CD14-positive monocyte (primary cell): ENCODE data around the gene KRTAP4-5. TPM values are rescaled to one million over a fixed set of nuclear protein-coding genes. Genes with fewer than 3 reads are reported as not detected.

Source experiments
- DNase-seq, 3 donors: peaks; one replicate each; pipeline ENCODE4 v3.0.0-alpha.2; 2011 to 2022
- H2AFZ ChIP-seq: 2 replicates; pipeline ENCODE4 v1.6.0; 2012; ENCODE audit warnings: mild to moderate bottlenecking, low read depth, low read length, inconsistent platforms; ENCODE audit not compliant: insufficient read depth, poor library complexity, severe bottlenecking
- H3K27ac ChIP-seq, 2 donors: 1 replicate in 1 of 2; 2 replicates in 1 of 2; pipeline ENCODE4 v1.5.1; 2012 to 2013; ENCODE audit warnings: low read length in 2 of 2, control low read depth in 1 of 2, inconsistent platforms in 1 of 2, low read depth in 1 of 2, mild to moderate bottlenecking in 1 of 2
- H3K27me3 ChIP-seq, 2 donors: one replicate each; pipeline versions ENCODE4 v1.6.0 to v1.6.1; 2011 to 2013; ENCODE audit warnings: low read length in 2 of 2; ENCODE audit not compliant: control insufficient read depth in 2 of 2, insufficient read depth in 2 of 2
- H3K36me3 ChIP-seq, 2 donors: replicated peaks in 1 of 2; 1 replicate in 1 of 2; 2 replicates in 1 of 2; pipeline versions ENCODE4 v1.5.1 to v1.6.1; 2012 to 2013; ENCODE audit warnings: low read length in 2 of 2, control low read depth in 1 of 2, inconsistent platforms in 1 of 2, mild to moderate bottlenecking in 1 of 2; ENCODE audit not compliant: insufficient read depth in 2 of 2, control insufficient read depth in 1 of 2
- H3K4me1 ChIP-seq, 2 donors: 1 replicate in 1 of 2; 2 replicates in 1 of 2; pipeline versions ENCODE4 v1.5.1 to v1.6.1; 2012 to 2013; ENCODE audit warnings: low read length in 2 of 2, control low read depth in 1 of 2, inconsistent platforms in 1 of 2, mild to moderate bottlenecking in 1 of 2, moderate library complexity in 1 of 2; ENCODE audit not compliant: insufficient read depth in 2 of 2, control insufficient read depth in 1 of 2
- H3K4me2 ChIP-seq: replicated peaks from 2 replicates; pipeline ENCODE3; 2012; ENCODE audit warnings: low read length, moderate library complexity, mild to moderate bottlenecking; ENCODE audit not compliant: poor library complexity, severe bottlenecking; ENCODE audit errors: extremely low read depth
- H3K4me3 ChIP-seq, 3 experiments: fragments of 200-600 bp in 1 of 3; sonication (generic) in 1 of 3; replicated peaks in 1 of 3; 1 replicate in 2 of 3; 2 replicates in 1 of 3; pipeline ENCODE4 v1.5.1; 2011 to 2013; ENCODE audit warnings: low read length in 3 of 3, mild to moderate bottlenecking in 3 of 3, control low read depth in 2 of 3, low read depth in 2 of 3, inconsistent platforms in 1 of 3, moderate library complexity in 1 of 3
- H3K79me2 ChIP-seq: 2 replicates; pipeline ENCODE4 v1.6.0; 2012; ENCODE audit warnings: mild to moderate bottlenecking, control low read depth, inconsistent platforms, low read length, moderate library complexity; ENCODE audit not compliant: insufficient read depth
- H3K9ac ChIP-seq: 2 replicates; pipeline ENCODE4 v1.6.0; 2017; ENCODE audit warnings: low read length, mild to moderate bottlenecking; ENCODE audit not compliant: insufficient read depth, poor library complexity, severe bottlenecking
- H3K9me3 ChIP-seq, 2 donors: replicated peaks in 1 of 2; 1 replicate in 1 of 2; 2 replicates in 1 of 2; pipeline versions ENCODE4 v1.5.1 to v1.6.1; 2012 to 2013; ENCODE audit warnings: low read length in 2 of 2, control low read depth in 1 of 2; ENCODE audit not compliant: control insufficient read depth in 1 of 2, insufficient read depth in 1 of 2
- H4K20me1 ChIP-seq: 2 replicates; pipeline ENCODE4 v1.6.0; 2012; ENCODE audit warnings: mild to moderate bottlenecking, low read length, control low read depth, moderate library complexity; ENCODE audit not compliant: insufficient read depth
- H3K27ac Mint-ChIP-seq, 7 donors: one replicate each; pipeline ENCODE4 v1.8.0; 2020; ENCODE audit warnings: mild to moderate bottlenecking in 7 of 7, mixed read lengths in 7 of 7, moderate library complexity in 6 of 7, inconsistent platforms in 2 of 7
- H3K27me3 Mint-ChIP-seq, 3 donors: one replicate each; pipeline ENCODE4 v1.8.0; 2021 to 2022; ENCODE audit warnings: low read depth in 3 of 3, mild to moderate bottlenecking in 3 of 3, mixed read lengths in 3 of 3, moderate library complexity in 3 of 3, inconsistent platforms in 1 of 3
- H3K36me3 Mint-ChIP-seq, 2 donors: one replicate each; pipeline ENCODE4 v1.8.0; 2020; ENCODE audit warnings: mixed read lengths in 2 of 2, inconsistent platforms in 1 of 2, mild to moderate bottlenecking in 1 of 2
- H3K4me1 Mint-ChIP-seq: one replicate; pipeline ENCODE4 v1.8.0; 2020; ENCODE audit warnings: mild to moderate bottlenecking, mixed read lengths
- H3K4me3 Mint-ChIP-seq, 2 donors: one replicate each; pipeline ENCODE4 v1.8.0; 2020; ENCODE audit warnings: mild to moderate bottlenecking in 2 of 2, mixed read lengths in 2 of 2, moderate library complexity in 1 of 2
- H3K9me3 Mint-ChIP-seq, 7 donors: one replicate each; pipeline ENCODE4 v1.8.0; 2020 to 2022; ENCODE audit warnings: mixed read lengths in 7 of 7, mild to moderate bottlenecking in 6 of 7, moderate library complexity in 6 of 7, inconsistent platforms in 2 of 7
- WGBS: methylation state at CpG from one replicate; pipeline ENCODE4 v1.1.5; 2013; ENCODE audit warnings: missing lambda C conversion rate; ENCODE audit not compliant: insufficient coverage; 5-methylcytosine and 5-hydroxymethylcytosine counted together
- intact Hi-C, 2 donors: fragments of 100-400 bp; cut with micrococcal nuclease; formaldehyde crosslinking; loops; one replicate each; pipeline versions ENCODE4 v1.15.0 to v1.15.1; 2023
- polyA minus RNA-seq: library from RNA; depleted of rRNA, polyadenylated mRNA; stranded (reverse); fragments of >200 nt; gene quantifications from 2 replicates; pipeline ENCODE4 v1.2.3, GENCODE V29; 2012
- polyA plus RNA-seq, 3 donors: library from polyadenylated mRNA; depleted of rRNA in 1 of 3; unstranded in 2 of 3; stranded (reverse) in 1 of 3; fragments of 300-500 nt in 2 of 3; fragments of >200 nt in 1 of 3; fragmentation: Illumina TruSeq in 2 of 3; gene quantifications; 1 replicate in 2 of 3; 2 replicates in 1 of 3; pipeline ENCODE4 v1.2.3, GENCODE V29; 2012 to 2021
- total RNA-seq, 12 experiments: library from RNA in 1 of 12; stranded (reverse) in 1 of 12; fragments of 120-200 nt in 1 of 12; gene quantifications; one replicate each; pipeline ENCODE4 v1.2.4 and lab custom pipeline; 2013 to 2026; ENCODE audit warnings: mixed read lengths in 6 of 12, inconsistent platforms in 1 of 12
- TF ChIP-seq, protein P1 (sequence below): fragments of 200-600 bp; IDR thresholded peaks from one replicate; pipeline ENCODE4 v1.8.0; 2022; ENCODE audit warnings: antibody characterized with exemption, mild to moderate bottlenecking

The KRTAP4-5 gene
- not detected for total RNA-seq (2013)
- polyA plus RNA-seq (not detected), polyA minus RNA-seq (not detected in 2 replicates), total RNA-seq (lab: John Stamatoyannopoulos, UW) (0 to 0.15 (median 0) reads per million in 11 experiments)

DNA sequence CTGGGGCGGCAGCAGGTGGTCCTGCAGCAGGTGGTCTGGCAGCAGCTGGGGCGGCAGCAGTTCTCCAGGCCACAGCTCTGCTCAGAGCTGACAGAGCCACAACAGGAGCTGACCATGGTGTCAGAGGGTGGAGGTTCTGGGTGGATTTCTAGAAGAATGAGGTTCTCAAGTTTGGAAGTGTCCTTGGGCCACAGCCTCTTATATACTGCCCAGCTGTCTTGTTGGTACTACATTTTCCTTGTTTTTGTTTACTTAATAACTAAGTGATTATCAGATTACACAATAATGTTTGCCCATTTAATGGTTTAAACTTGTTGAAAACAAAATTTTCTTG is at the start of gene KRTAP4-5:
KRTAP4-5 (minus strand) TSS at position 174 of the 334 bp plus-strand sequence; CDS start at position 116, 58 bp downstream.
- Histone ChIP-seq H3K27me3 (no peaks in the 10 kb centered on the region), H3K4me1 (no peaks in the 10 kb centered on the region), H3K36me3 (no peaks in the 10 kb centered on the region), H3K9ac (no peak within 1 kb of the TSS), H4K20me1 (no peaks in the 10 kb centered on the region), H2AFZ (no peak within 1 kb of the TSS), H3K9me3 (no peaks in the 10 kb centered on the region), H3K79me2 (no peaks in the 10 kb centered on the region), H3K4me3 (no peak within 1 kb of the TSS), H3K27ac (no peak within 1 kb of the TSS), H3K4me2 (no peak within 1 kb of the TSS)
- no peaks in the 10 kb centered on the region for H3K36me3 Mint-ChIP-seq
- H3K27me3 Mint-ChIP-seq = peaks cover 3 to 8% (median 4%) of the 10 kb centered on the region in 3 donors
- TF ChIP-seq, protein P1, sequence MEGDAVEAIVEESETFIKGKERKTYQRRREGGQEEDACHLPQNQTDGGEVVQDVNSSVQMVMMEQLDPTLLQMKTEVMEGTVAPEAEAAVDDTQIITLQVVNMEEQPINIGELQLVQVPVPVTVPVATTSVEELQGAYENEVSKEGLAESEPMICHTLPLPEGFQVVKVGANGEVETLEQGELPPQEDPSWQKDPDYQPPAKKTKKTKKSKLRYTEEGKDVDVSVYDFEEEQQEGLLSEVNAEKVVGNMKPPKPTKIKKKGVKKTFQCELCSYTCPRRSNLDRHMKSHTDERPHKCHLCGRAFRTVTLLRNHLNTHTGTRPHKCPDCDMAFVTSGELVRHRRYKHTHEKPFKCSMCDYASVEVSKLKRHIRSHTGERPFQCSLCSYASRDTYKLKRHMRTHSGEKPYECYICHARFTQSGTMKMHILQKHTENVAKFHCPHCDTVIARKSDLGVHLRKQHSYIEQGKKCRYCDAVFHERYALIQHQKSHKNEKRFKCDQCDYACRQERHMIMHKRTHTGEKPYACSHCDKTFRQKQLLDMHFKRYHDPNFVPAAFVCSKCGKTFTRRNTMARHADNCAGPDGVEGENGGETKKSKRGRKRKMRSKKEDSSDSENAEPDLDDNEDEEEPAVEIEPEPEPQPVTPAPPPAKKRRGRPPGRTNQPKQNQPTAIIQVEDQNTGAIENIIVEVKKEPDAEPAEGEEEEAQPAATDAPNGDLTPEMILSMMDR = no peak
- peaks cover 0 to 4% (median 2%) of the 10 kb centered on the region in 7 donors for H3K9me3 Mint-ChIP-seq
- H3K4me3 Mint-ChIP-seq = no peak within 1 kb of the TSS
- H3K27ac Mint-ChIP-seq = no peak within 1 kb of the TSS
- intact Hi-C loops = no loop called here
- DNase-seq = no peak
- 100% methylated on average over 2 of the region's 2 CpGs for WGBS
- H3K4me1 Mint-ChIP-seq = no peaks in the 10 kb centered on the region

DNA sequence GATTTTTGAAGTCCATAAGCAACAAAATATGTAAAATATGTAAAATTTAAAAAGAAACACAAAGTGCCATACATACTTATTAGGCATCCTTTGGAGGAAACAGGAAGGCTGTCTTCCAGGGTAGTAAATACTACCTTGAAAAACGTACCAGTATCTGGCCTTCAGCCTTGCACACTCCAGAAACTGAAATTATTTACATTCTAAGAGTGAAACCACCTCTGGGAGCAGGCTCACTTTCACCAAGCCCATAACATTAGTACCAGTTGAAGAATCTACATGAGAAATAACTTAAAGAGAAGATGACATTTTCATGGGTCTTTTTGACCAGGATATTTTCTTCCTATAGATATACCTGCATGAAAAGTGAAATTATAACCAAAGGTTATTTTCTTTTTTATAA is 46.4 kb upstream of the KRTAP4-5 start:
- no peaks in the 10 kb centered on the region for H3K4me1 ChIP-seq
- H3K79me2 ChIP-seq = no peaks in the 10 kb centered on the region
- no peak for DNase-seq
- Mint-ChIP-seq H3K4me3 (no peak overlapping the region), H3K27me3 (peaks cover 2 to 3% (median 3%) of the 10 kb centered on the region in 3 donors), H3K27ac (no peak overlapping the region), H3K4me1 (no peaks in the 10 kb centered on the region), H3K36me3 (no peaks in the 10 kb centered on the region), H3K9me3 (peaks cover 0 to 8% (median 2%) of the 10 kb centered on the region in 7 donors)
- H4K20me1 ChIP-seq = no peaks in the 10 kb centered on the region
- H2AFZ ChIP-seq = no peak overlapping the region
- H3K36me3 ChIP-seq = no peaks in the 10 kb centered on the region
- no peak overlapping the region for H3K9ac ChIP-seq
- H3K4me2 ChIP-seq = no peak overlapping the region
- H3K4me3 ChIP-seq = no peak overlapping the region
- H3K9me3 ChIP-seq = no peaks in the 10 kb centered on the region
- intact Hi-C loops = no loop called here
- H3K27me3 ChIP-seq = no peaks in the 10 kb centered on the region
- no CpG with 5 or more reads among the region's 1 CpG for WGBS
- TF ChIP-seq, protein P1 = no peak
- H3K27ac ChIP-seq = no peak overlapping the region
